Dendritic cell treated with granulocyte-macrophage colony-stimulating factor and Interleukin-4, amounts not matched to agents 40 ng/mL and 50 ng/mL, for 4 days (primary cell): Measurements from ENCODE around the gene CNTN5.

Experiments
- H3K27ac Mint-ChIP-seq: one replicate; pipeline ENCODE4 v1.8.0; 2022; ENCODE audit warnings: mild to moderate bottlenecking, mixed read lengths
- H3K27me3 Mint-ChIP-seq: one replicate; pipeline ENCODE4 v1.8.0; 2022; ENCODE audit warnings: mild to moderate bottlenecking, mixed read lengths
- H3K36me3 Mint-ChIP-seq: one replicate; pipeline ENCODE4 v1.8.0; 2022; ENCODE audit warnings: low read depth, mixed read lengths
- H3K4me1 Mint-ChIP-seq: one replicate; pipeline ENCODE4 v1.8.0; 2022; ENCODE audit warnings: low read depth, mixed read lengths
- H3K4me3 Mint-ChIP-seq: one replicate; pipeline ENCODE4 v1.8.0; 2022; ENCODE audit warnings: mild to moderate bottlenecking, moderate library complexity, mixed read lengths
- H3K9me3 Mint-ChIP-seq: one replicate; pipeline ENCODE4 v1.8.0; 2022; ENCODE audit warnings: mixed read lengths
- intact Hi-C: fragments of 100-400 bp; cut with micrococcal nuclease; formaldehyde crosslinking; loops from one replicate; pipeline ENCODE4 v1.15.0; 2022

The CNTN5 gene

GRCh38 chr11:99197477-99197876 is 176.7 kb downstream of the CNTN5 start:
- Mint-ChIP-seq H3K27ac (no peak overlapping the region), H3K9me3 (peaks cover 14% of the 10 kb centered on the region), H3K36me3 (no peaks in the 10 kb centered on the region), H3K4me1 (no peaks in the 10 kb centered on the region), H3K4me3 (no peak overlapping the region), H3K27me3 (no peaks in the 10 kb centered on the region)
- intact Hi-C loops = no loop called here

- Mint-ChIP-seq H3K4me1 (no peaks in the 10 kb centered on the region), H3K4me3 (no peak overlapping the region), H3K36me3 (no peaks in the 10 kb centered on the region), H3K27me3 (no peaks in the 10 kb centered on the region), H3K27ac (no peak overlapping the region), H3K9me3 (peaks cover 14% of the 10 kb centered on the region)
- intact Hi-C loops = no loop called here
Observed at GRCh38 chr11:99198215-99198614, 177.5 kb downstream of the CNTN5 start.

DNA sequence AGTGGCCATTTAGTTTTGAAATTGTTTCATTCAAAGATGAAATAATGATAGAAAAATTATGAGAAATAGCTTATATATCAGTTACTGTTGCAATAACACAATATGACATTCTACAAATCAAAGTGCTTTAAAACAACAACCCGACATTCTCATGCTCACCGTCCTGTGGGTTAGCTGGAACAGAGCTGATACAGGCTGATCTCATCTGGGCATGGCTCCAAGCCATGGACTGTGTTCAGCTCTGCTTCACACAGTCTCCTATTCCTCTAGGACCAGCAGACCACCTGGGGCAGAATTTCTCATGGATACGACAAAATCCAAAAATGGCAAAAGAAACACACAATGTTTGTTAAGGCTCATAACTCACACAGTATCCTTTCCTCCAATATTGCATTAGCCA is 178.6 kb downstream of the CNTN5 start:
- no peaks in the 10 kb centered on the region for H3K36me3 Mint-ChIP-seq
- intact Hi-C loops = no loop called here
- peaks cover 14% of the 10 kb centered on the region for H3K9me3 Mint-ChIP-seq
- H3K4me1 Mint-ChIP-seq = no peaks in the 10 kb centered on the region
- no peak overlapping the region for H3K27ac Mint-ChIP-seq
- H3K27me3 Mint-ChIP-seq = no peaks in the 10 kb centered on the region
- H3K4me3 Mint-ChIP-seq = no peak overlapping the region

DNA sequence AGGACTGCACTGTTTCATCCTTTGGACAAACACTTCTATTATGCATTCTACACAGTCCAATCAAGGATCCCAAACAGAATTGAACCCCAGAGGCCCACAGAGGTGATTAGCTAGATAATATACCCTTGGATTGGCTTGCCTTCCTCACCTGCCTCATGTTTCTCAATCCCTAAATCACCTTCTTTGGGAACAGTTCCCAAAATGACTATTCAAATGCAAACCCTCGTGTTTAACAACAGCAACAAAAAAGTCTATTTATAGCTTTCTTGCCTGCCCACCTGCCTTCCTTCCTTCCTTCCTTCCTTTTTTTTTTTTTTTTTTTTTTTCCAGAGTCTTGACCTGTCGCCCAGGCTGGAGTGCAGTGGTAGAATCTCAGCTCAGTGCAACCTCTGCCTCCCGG is 180.0 kb downstream of the CNTN5 start:
- no peaks in the 10 kb centered on the region for H3K36me3 Mint-ChIP-seq
- no peaks in the 10 kb centered on the region for H3K27me3 Mint-ChIP-seq
- H3K4me1 Mint-ChIP-seq = no peaks in the 10 kb centered on the region
- intact Hi-C loops = no loop called here
- peaks cover 14% of the 10 kb centered on the region for H3K9me3 Mint-ChIP-seq
- no peak overlapping the region for H3K4me3 Mint-ChIP-seq
- no peak overlapping the region for H3K27ac Mint-ChIP-seq

DNA sequence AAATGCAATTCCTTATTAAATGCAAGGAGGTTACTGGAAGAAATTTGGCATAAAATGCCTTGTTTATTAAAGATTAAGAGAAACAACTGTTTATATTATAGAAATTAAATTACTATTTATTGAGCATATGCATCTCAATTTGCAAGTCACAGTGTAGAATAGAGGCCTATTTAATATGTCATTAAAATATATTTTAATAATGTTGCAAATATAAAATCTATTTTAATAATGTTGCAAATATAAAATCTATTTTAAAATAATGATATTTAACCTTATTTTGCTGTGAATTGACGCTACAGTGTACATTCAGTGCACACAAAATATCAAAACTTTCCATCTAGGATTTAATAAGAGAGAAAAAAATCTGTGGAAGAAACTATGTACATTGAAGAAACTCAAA is 188.1 kb downstream of the CNTN5 start:
- H3K27ac Mint-ChIP-seq = no peak overlapping the region
- intact Hi-C loops = no loop called here
- peaks cover 10% of the 10 kb centered on the region for H3K9me3 Mint-ChIP-seq
- no peaks in the 10 kb centered on the region for H3K36me3 Mint-ChIP-seq
- H3K4me3 Mint-ChIP-seq = no peak overlapping the region
- H3K27me3 Mint-ChIP-seq = no peaks in the 10 kb centered on the region
- H3K4me1 Mint-ChIP-seq = no peaks in the 10 kb centered on the region

GRCh38 chr11:99229544-99229943 is 208.8 kb downstream of the CNTN5 start:
- H3K27ac Mint-ChIP-seq = no peak overlapping the region
- H3K4me1 Mint-ChIP-seq = no peaks in the 10 kb centered on the region
- no peaks in the 10 kb centered on the region for H3K27me3 Mint-ChIP-seq
- H3K36me3 Mint-ChIP-seq = no peaks in the 10 kb centered on the region
- H3K9me3 Mint-ChIP-seq = peaks cover 17% of the 10 kb centered on the region
- H3K4me3 Mint-ChIP-seq = no peak overlapping the region
- intact Hi-C loops = no loop called here

GRCh38 chr11:99234534-99234933 is 213.8 kb downstream of the CNTN5 start:
- Mint-ChIP-seq H3K4me1 (no peaks in the 10 kb centered on the region), H3K27me3 (no peaks in the 10 kb centered on the region), H3K36me3 (no peaks in the 10 kb centered on the region), H3K4me3 (no peak overlapping the region), H3K9me3 (peaks cover 8% of the 10 kb centered on the region), H3K27ac (no peak overlapping the region)
- intact Hi-C loops = no loop called here

DNA sequence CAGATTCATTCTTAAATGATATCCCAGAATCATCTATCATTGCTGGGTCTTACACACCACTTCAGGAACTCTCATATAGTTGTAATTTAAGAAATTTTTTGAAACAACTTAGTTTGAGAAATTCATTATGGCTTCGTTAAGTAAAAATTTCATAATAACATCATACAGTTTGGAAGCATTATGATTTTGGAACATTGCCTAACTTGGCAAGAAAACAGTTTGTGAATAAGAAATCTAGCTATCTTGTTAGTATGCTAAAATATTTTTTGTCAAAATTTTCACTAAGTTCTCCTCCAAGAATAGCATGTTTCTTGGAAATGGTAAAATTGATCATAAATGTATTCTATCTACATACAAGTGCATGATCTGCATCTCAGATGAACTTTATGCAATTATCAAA is 217.7 kb downstream of the CNTN5 start:
- Mint-ChIP-seq H3K4me1 (no peaks in the 10 kb centered on the region), H3K27ac (no peak overlapping the region), H3K9me3 (peaks cover 8% of the 10 kb centered on the region), H3K36me3 (no peaks in the 10 kb centered on the region), H3K4me3 (no peak overlapping the region), H3K27me3 (no peaks in the 10 kb centered on the region)
- intact Hi-C loops = no loop called here

GRCh38 chr11:99240192-99241030 is 219.7 kb downstream of the CNTN5 start:
- intact Hi-C loops = no loop called here
- Mint-ChIP-seq H3K27ac (no peak overlapping the region), H3K27me3 (no peaks in the 10 kb centered on the region), H3K36me3 (no peaks in the 10 kb centered on the region), H3K4me1 (no peaks in the 10 kb centered on the region), H3K4me3 (no peak overlapping the region), H3K9me3 (no peaks in the 10 kb centered on the region)

DNA sequence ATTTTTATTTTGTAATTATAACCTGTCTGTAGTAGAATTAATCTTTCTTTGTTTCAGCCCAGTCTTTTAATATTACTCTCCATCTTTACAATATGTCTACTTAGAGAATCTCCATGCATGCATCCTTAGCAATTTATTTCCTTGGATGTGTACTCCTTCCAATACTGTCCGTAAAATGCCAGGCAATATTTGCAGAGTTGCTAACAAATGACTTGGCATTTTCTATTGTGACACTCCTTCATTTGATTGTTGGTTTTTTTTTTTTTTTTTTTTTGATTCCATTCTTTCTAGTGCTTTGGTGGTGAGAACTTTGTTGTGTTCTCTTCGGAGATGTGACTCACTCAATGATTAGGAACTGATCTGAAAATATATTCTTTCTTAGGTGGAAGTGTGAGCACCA is 220.3 kb downstream of the CNTN5 start:
- intact Hi-C loops = no loop called here
- Mint-ChIP-seq H3K27me3 (no peaks in the 10 kb centered on the region), H3K4me3 (no peak overlapping the region), H3K36me3 (no peaks in the 10 kb centered on the region), H3K27ac (no peak overlapping the region), H3K9me3 (no peaks in the 10 kb centered on the region), H3K4me1 (no peaks in the 10 kb centered on the region)

DNA sequence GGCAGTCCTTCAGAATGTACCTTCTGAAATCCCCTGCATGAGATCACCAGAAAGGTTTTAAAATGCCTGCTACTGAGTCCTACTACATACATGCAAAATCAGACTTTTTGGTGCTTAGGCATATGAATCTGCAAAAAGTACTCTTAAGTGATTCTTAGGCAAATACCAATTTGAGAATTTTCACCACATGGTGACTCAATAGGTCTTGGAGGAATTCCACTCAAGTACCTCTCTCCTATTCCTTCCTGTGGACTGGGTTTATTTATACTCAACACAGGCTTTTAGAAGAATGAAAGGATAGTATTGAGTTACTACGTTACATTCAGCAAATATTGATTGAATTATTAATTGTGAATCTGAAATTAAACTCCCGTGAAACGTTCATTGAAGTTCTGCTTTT is 223.9 kb downstream of the CNTN5 start:
- H3K36me3 Mint-ChIP-seq = no peaks in the 10 kb centered on the region
- intact Hi-C loops = no loop called here
- H3K4me1 Mint-ChIP-seq = no peaks in the 10 kb centered on the region
- H3K4me3 Mint-ChIP-seq = no peak overlapping the region
- H3K9me3 Mint-ChIP-seq = no peaks in the 10 kb centered on the region
- H3K27ac Mint-ChIP-seq = no peak overlapping the region
- H3K27me3 Mint-ChIP-seq = no peaks in the 10 kb centered on the region

- Mint-ChIP-seq H3K36me3 (no peaks in the 10 kb centered on the region), H3K27ac (no peak overlapping the region), H3K4me1 (no peaks in the 10 kb centered on the region), H3K4me3 (no peak overlapping the region), H3K9me3 (no peaks in the 10 kb centered on the region), H3K27me3 (no peaks in the 10 kb centered on the region)
- intact Hi-C loops = no loop called here
Observed at GRCh38 chr11:99246199-99246598, 225.4 kb downstream of the CNTN5 start.

DNA sequence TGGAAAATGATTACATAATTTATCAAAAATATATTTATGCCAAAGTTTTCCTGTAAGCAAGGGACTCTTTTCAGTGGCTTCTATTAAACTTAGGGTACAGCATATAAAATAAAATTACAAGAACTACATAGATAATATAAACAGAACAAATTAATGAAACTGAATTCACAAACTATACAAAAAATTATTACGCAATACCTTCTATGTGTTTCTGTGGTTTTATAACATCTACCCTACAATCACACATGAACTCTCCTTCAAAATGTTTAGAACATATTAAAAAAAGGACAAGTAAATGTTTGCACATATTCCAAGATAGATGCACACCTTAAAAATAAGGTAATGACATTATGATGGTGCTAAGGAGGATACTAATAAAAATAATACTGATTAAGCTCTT is 235.9 kb downstream of the CNTN5 start:
- no peaks in the 10 kb centered on the region for H3K36me3 Mint-ChIP-seq
- no peaks in the 10 kb centered on the region for H3K4me1 Mint-ChIP-seq
- H3K27ac Mint-ChIP-seq = no peak overlapping the region
- intact Hi-C loops = no loop called here
- no peaks in the 10 kb centered on the region for H3K27me3 Mint-ChIP-seq
- peaks cover 8% of the 10 kb centered on the region for H3K9me3 Mint-ChIP-seq
- H3K4me3 Mint-ChIP-seq = no peak overlapping the region

DNA sequence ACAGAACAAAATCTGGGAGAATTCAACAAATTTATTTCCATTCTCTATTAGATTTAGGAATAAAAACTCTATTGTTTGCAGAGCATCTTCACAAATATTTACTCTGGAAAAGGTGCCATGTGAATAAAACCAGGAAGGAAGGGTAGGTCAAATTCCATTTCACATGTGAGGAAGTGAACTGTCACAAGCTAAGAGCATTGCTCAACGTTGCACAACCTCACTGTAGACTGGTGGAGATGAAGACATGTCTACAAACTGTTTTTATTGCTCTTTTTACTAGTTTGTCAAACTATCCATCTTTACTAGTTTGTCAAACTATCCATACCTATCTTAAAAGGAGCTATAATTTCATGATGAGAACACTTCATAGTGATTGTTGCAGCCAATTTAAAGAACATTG is 236.4 kb downstream of the CNTN5 start:
- H3K4me1 Mint-ChIP-seq = no peaks in the 10 kb centered on the region
- no peaks in the 10 kb centered on the region for H3K27me3 Mint-ChIP-seq
- no peak overlapping the region for H3K4me3 Mint-ChIP-seq
- no peak overlapping the region for H3K27ac Mint-ChIP-seq
- H3K9me3 Mint-ChIP-seq = peaks cover 3% of the 10 kb centered on the region
- intact Hi-C loops = no loop called here
- H3K36me3 Mint-ChIP-seq = no peaks in the 10 kb centered on the region

- Mint-ChIP-seq H3K4me3 (no peak overlapping the region), H3K36me3 (no peaks in the 10 kb centered on the region), H3K9me3 (no peaks in the 10 kb centered on the region), H3K27ac (no peak overlapping the region), H3K4me1 (no peaks in the 10 kb centered on the region), H3K27me3 (no peaks in the 10 kb centered on the region)
- intact Hi-C loops = no loop called here
Observed at GRCh38 chr11:99260696-99261095, 239.9 kb downstream of the CNTN5 start.
